ENCODE results near the gene RAMAC.
A peak's percentile ranks its signal among the peaks of the same experiment; 100 is the strongest.
"Not testable (repeated sequence)": the region's sequence is repeated elsewhere in the genome, so short reads cannot be mapped to it uniquely, and the experiment has no call there.

RAMAC gene

DNA sequence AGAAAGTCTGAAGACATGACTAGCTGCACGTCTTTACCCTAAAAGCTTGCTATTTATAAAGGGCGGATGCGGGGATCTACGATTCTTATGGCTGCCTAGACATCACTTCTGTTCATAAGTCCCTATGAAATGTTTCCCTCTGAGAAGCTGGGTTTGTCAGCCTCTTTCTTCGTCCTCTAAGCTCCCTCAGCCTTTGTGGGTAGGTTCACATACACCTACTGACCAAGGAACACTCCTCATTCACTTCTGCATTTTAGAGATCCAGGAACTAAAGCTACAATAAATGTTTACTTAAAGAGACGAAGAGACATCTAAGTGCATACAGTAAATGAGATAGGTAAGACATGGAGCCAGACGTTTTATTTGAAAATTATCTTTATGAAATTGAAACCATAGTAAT is 16.7 kb upstream of the RAMAC start:
- no peak for DNase-seq

- DNase-seq, result no peak
These were observed 15.8 kb upstream of the RAMAC start for GRCh38 chr15:82970078-82970686.

DNA sequence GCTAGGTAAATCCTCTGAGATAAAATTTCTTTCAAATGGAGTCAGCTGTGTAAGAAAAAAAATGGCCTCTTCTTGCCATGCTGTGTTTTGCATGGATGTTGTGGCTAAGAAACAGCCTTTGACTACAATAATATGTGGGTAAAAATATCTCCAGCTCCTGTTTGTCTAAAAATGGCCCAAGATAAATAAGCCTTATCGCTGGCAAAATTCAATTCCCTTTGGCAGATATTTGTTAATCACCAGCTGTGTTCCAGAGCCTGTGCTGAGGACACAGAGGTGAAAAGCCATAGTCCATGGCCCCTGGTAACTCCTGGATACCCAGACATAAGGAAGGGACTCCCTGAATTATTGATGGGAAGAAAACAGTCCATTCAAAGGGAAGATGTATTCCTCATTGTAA is 15.3 kb upstream of the RAMAC start:
- DNase-seq, result no peak

DNA sequence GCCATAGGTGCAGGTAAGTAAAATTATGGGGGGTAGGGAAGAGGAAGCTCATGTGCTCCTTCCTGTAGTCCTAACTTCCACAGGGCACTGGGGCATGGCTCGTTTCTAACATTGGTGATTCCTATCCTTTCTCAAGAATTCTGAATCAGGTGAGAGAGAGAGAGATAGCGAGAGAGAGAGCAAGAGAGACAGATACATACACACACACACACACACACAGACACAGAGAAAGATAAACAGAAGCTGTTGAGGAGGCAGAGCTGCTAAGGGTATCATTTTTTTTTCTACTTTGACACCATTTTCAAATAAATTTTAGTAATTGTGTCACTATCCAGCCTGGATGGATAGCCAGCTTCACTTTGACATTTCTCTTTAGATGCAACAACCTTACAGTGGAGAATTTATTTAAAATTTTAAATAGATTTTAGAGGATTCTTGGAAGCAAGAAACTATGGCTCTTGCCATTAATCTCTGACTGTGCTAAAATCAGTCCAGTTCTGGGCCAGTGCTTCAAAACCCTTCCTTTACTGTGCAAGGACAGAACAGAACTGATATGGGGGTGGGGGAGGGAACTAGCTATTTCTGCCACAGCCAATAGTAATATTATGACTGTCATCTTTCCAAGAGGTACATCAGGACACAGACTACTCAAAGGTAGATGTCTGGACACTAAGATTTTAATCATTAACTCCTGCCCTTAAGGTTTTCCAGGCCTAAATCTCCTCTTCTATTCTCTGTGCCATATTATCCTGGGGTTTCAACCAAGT is 14.6 kb upstream of the RAMAC start:
- no peak for DNase-seq

DNA sequence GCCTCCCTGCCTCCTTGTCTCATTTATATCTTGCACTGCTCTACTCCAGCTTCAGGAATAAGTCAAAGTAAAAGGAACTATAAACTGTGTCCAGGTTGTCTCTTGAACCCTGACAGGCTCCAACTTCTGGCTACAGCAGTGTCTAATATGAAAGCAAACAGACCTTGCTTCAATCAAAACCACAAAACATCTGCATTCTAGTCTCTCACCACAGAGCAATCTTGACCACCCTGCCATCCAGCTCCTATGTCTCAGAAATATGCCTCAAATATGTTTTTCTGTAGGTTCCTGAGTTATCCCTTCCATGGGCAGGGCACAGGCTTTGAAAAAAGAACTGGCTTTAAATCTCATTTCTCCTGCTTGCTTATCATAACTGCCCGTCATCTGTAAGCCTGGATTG is 13.0 kb upstream of the RAMAC start:
- no peak for DNase-seq

GRCh38 chr15:82977076-82977475 is 8.9 kb upstream of the RAMAC start:
- DNase-seq, result peak; percentile 54

GRCh38 chr15:82978438-82978837 is 7.6 kb upstream of the RAMAC start:
- DNase-seq, result no peak

- DNase-seq, result no peak
These were observed 6.3 kb upstream of the RAMAC start for GRCh38 chr15:82979726-82980125.

DNA sequence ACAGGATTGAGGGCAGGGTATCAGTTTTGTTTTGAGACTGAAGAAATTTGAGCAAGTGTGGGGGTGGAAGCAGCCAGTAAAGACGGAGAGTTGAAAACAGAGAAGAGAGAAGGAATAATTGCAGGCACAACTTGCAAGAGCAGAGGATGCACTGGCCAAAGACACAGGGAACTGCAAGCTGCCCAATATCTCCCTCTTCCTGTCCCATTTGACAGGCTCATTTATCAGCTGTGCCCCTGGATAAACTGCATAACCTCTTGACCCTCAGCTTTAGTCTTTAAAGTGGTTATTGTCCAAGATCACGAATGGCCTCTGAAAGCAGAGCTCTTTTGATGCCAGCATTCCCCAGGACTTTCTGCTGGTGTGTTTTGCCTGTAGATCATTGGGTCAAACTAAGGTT is 5.0 kb upstream of the RAMAC start:
- no peak for DNase-seq

GRCh38 chr15:82986442-82986780 is 401 bp downstream of the RAMAC start:
- DNase-seq, result peak; percentile 39

DNA sequence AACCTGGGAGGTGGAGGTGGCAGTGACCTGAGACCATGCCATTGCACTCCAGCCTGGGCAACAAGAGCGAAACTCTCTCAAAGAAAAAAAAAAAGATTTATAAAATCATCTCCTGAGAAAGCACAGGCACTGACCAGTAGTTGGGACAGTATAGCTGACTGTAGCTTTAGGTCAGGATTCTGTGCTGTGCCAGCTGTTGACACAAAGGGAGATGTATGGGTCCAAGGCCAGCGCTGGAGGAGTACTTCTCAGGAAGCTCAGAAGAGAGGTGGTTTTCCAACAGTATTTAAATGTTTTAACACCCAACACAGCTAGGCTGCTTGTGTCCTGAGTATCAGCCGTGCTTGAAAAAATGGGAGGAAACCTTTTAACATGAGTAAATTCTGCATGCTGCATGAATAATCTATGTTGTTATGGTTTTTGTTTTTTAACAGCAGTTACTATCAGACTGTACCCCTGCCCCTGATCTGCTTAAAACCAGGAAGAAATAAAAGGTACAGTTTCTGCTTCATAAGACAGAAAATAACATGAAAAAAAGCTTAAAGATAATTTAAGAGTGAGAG is 6.5 kb downstream of the RAMAC start:
- no peak for DNase-seq

DNA sequence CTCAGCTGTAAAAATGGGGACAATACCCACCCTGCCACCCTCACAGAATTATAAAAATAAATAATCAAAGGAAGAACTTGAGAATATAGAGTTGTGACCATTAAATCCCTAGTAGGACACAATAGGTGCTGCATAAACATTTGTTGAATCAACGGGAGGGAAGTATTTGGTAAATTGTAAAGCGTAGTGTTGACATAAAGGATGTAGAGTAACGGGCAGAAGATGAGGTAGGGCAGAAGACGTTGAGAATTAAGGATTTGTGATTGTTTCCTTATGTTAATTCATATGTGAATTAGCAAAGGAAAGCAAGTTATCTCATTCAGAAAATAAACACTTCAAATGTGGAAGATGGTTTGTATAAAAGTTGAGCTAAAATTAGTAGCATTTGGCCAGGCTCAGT is 7.1 kb downstream of the RAMAC start:
- no peak for DNase-seq

- no peak for DNase-seq
These were observed 9.1 kb downstream of the RAMAC start for GRCh38 chr15:82995076-82995475.

DNA sequence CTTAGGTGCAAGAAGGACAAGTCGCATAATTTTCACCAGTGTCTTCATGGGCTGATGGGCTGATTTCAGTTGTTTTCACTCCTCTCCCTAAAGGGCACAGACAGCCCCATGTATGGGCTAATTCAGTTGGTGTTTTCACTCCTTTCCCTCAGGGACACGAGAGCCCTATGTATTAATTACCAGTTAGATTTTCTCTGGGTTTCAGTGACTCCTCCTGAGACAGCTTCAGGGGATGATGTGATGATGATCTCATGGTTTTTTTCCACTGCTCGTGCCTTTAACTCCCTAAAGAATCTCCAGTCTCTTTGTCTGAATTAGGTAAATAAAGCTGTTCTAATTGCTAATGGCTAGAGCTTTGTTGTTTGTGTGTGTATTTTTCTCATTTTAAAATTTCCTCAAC is 9.9 kb downstream of the RAMAC start:
- no peak for DNase-seq

DNA sequence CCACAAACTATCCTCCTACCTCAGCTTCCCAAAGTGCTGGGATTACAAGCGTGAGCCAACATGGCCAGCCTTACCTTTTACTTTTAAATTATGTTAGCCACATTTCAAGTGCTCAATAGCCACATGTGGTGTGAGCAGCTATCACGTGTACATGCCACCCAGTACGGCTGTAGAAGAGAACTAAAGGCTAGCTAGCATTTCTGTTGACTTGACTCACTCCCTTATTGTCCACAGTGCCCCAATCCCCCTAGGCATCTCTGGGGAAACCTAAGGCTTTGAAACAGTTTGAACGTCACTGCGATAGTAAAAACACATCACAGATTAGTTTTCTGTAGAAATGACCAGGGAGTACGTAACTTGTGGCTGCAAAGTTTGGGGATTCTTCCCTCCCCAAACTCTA is 13.4 kb downstream of the RAMAC start:
- no peak for DNase-seq

DNA sequence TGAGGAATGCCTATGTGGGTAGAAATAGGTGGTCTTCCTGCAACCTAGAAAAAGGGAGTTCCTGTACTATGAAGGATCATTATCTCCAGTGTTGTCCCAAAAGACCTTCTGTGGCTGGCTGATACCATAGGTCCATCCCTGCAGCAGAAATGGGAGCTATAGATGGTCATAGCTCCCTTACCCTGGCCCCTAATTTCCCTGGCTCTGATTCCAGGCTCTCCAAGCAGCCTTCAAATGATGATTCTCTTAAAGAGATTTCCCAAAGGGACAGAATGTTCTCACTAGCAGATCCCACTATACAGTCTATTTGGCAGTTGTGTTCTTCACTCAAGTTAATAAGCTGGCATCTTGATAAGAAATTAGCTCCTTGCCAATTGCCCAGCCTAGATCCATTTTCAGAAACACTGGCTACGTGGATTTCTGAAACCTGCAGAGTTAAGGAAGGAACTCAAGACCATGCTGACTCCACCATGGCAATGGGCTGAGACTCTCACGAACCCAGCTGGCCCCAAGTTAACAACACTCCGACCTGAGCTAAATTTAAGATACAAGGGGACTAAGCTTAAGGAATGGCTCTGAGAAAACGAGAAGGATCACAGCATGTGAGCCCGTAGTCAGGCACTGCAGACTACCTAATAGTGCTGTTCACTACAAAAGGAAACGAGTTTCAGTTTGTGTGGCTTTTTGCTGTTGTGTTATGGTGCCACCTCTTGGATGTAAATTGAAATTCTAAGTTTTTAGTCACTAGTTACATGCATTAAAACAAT is 14.1 kb downstream of the RAMAC start:
- peak; percentile 88 for DNase-seq

DNA sequence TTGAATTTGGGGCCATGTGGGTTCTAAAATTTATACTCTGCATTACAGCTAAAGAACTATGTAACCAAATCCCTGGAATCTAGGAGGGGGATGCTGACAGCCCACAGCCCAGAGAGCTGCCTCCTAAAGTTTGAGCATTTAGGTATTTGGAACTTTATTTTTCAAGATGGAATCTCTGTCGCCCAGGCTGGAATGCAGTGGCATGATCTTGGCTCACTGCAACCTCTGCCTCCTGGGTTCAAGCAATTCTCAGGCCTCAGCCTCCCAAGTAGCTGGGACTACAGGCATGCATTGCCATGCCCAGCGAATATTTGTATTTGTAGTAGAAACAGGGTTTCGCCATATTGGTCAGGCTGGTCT is 14.6 kb downstream of the RAMAC start:
- not testable (repeated sequence) for DNase-seq

GRCh38 chr15:83010709-83011270 is 24.8 kb downstream of the RAMAC start:
- DNase-seq, result peak; percentile 93

- DNase-seq, result peak; percentile 92
These were observed 25.5 kb downstream of the RAMAC start, which contains the start of gene C15orf40 for GRCh38 chr15:83011271-83012075. Gene C15orf40, minus strand, starts transcription at chr15:83011639. Its CDS starts 32 bp downstream, at chr15:83011607.

DNA sequence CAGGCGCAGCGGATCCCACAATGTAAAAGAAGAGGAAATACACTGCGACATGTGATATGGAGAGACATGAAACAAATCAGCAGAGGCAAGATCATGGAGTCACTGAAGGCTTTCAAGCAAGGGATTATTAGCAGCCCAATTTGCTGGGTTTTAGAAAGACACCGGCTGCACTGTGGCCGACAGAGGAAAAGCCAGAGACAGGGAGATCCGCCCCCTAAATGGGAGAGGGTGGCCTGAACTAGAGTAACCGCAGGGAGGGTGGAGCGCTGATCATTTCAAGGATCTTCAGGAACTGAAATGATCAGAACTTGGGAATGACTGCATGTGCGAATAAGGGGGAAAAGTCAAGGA is 26.0 kb downstream of the RAMAC start:
- DNase-seq, result no peak

DNA sequence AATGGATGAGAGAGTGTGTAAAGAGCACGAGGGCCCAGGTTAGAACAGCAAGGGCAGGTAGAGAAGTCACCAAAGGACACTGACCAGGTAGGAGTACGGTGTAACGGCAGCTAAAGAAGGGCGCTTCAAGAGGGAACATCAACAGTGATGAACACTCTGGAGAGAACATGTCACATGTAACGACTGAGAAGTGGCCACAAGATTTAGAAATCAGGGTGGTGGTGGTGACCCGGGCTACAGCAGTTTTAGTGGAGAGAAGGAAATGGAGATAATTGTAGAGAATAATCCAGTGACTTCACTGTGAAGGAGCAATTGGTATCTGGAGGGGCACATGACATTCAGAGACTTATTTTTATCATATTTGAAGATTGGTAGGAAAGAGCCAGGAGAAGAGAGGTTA is 26.6 kb downstream of the RAMAC start:
- DNase-seq, result no peak

GRCh38 chr15:83014205-83014653 is 28.2 kb downstream of the RAMAC start:
- no peak for DNase-seq

DNA sequence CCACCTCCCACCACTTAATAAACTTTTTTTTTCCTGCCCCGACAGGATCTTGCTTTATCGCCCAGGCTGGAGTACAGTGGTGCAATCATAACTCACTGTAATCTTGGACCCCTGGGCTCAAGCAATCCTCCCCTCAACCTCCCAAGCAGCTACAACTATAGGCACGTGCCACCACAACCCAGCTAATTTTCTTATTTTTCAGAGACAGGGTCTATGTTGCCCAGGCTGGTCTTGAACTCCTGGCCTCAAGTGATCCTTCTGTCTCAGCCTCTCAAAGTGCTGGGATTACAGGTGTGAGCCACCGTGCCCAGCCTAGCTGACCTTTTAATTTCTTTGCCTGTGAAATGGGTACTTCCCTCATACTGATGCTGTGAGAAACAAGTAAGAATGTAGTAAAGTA is 29.4 kb downstream of the RAMAC start:
- no peak for DNase-seq
